HCT116 (cell line): ENCODE results near the gene ZNF837.

ENCODE experiments used
- JUND ChIP-seq: IDR thresholded peaks from 2 replicates; pipeline ENCODE4 v1.6.1; 2012
- POLR2A ChIP-seq: IDR thresholded peaks from 2 replicates; pipeline ENCODE4 v1.7.0; 2011; ENCODE audit warnings: borderline replicate concordance; ENCODE audit not compliant: insufficient read depth, insufficient read length; ENCODE audit errors: extremely low read depth
- TCF7L2 ChIP-seq: IDR thresholded peaks from 2 replicates; pipeline ENCODE4 v1.7.0; 2011; ENCODE audit warnings: borderline replicate concordance, inconsistent platforms; ENCODE audit not compliant: insufficient read depth, insufficient read length; ENCODE audit errors: extremely low read depth

GRCh38 chr19:58392945-58393724 lies 12.3 kb upstream of the ZNF837 start:
- TF ChIP-seq TCF7L2 (no peak), JUND (no peak), POLR2A (no peak)
